Measurements from ENCODE around the gene SPAG7. TPM values are rescaled to one million over a fixed set of nuclear protein-coding genes. Genes with fewer than 3 reads are reported as not detected.

SPAG7 gene
- total RNA-seq, 1 experiment from 2014 or later, result 49.9 TPM

GRCh38 chr17:4955091-4955490, 12.5 kb downstream of the SPAG7 start:
- Histone ChIP-seq H3K9me3 (ENCODE audit: control insufficient read depth in 1 of 2, insufficient read depth in 1 of 2, low read depth in 1 of 2, low read length in 2 of 2) (no peaks in the 10 kb centered on the region), H3K4me3 (replicated peaks in 1 of 2; ENCODE audit: low read depth in 1 of 2, low read length in 2 of 2) (no peak overlapping the region), H4K20me1 (ENCODE audit: insufficient read depth) (no peaks in the 10 kb centered on the region), H3K4me2 (ENCODE audit: low read length) (no peak overlapping the region), H2AFZ (ENCODE audit: low read depth, low read length, poor library complexity, severe bottlenecking) (no peak overlapping the region), H3K27ac (ENCODE audit: low read depth, low read length) (no peak overlapping the region), H3K27me3 (ENCODE audit: insufficient read depth, low read length) (no peaks in the 10 kb centered on the region), H3K4me1 (ENCODE audit: control insufficient read depth in 1 of 2, insufficient read depth in 2 of 2, low read length in 2 of 2) (peaks cover 13 to 30% of the 10 kb centered on the region in 2 experiments), H3K9me2 (ENCODE audit: insufficient read depth) (no peaks in the 10 kb centered on the region), H3K79me2 (ENCODE audit: insufficient read depth, low read length) (peaks cover 9% of the 10 kb centered on the region; the same call in 1 of the 2 replicates), H3K36me3 (ENCODE audit: control insufficient read depth in 1 of 2, insufficient read depth in 2 of 2, low read length in 2 of 2) (no peaks in the 10 kb centered on the region), H3K9ac (ENCODE audit: low read length) (no peak overlapping the region)
- BruUV-seq (replicated peaks), result no TSS peak
- ChIA-PET CTCF (interaction anchor here (1.6 kb wide), 1 partner anchor 45 kb away, joined by 3 read pairs; no protein-coding TSS in a partner anchor), POLR2A (interaction anchor here (4.6 kb wide), 1 partner anchor 12 kb away, joined by 27 read pairs; the partner anchor contains the start of gene SPAG7), RAD21 (ENCODE audit: low non-redundant PET in 1 of 2, low total read pairs in 2 of 2, uncharacterized antibody in 2 of 2, unreplicated experiment in 2 of 2) (interaction anchor here in 1 of 2 experiments (0.7 kb wide), 2 partner anchors 12 to 14 kb away, joined by 3 to 6 read pairs; no protein-coding TSS in a partner anchor)
- no peak for DNase-seq (ENCODE audit: low read depth, low spot score)
- ATAC-seq, result no peak
- intact Hi-C loops (cut with micrococcal nuclease), result no loop called here
- TF ChIP-seq ELF1 (IDR thresholded peaks at IDR 0.05; ENCODE audit: borderline replicate concordance, low read depth) (no peak), CTCF (IDR thresholded peaks at IDR 0.05 in 2 of 3, conservative IDR thresholded peaks at IDR 0.05 in 1 of 3; ENCODE audit: borderline replicate concordance in 1 of 3, insufficient read depth in 1 of 3, low read depth in 2 of 3, low read length in 2 of 3) (no peak), POLR2A (IDR thresholded peaks at IDR 0.05; ENCODE audit: borderline replicate concordance, extremely low read depth, insufficient read depth, insufficient read length) (no peak), SP1 (IDR thresholded peaks at IDR 0.05; ENCODE audit: low read depth) (no peak)

GRCh38 chr17:4953451-4953961, 14.1 kb downstream of the SPAG7 start:
- no peak overlapping the region for H3K4me3 ChIP-seq (replicated peaks in 1 of 2; ENCODE audit: low read depth in 1 of 2, low read length in 2 of 2)
- H3K9ac ChIP-seq (ENCODE audit: low read length), result no peak overlapping the region
- ChIA-PET POLR2A (interaction anchor here (1.4 to 1.5 kb wide), 2 partner anchors 13 to 15 kb away, joined by 3 to 7 read pairs; no protein-coding TSS in a partner anchor), RAD21 (ENCODE audit: low non-redundant PET in 1 of 2, low total read pairs in 2 of 2, uncharacterized antibody in 2 of 2, unreplicated experiment in 2 of 2) (no interaction called here), CTCF (no interaction called here)
- H2AFZ ChIP-seq (ENCODE audit: low read depth, low read length, poor library complexity, severe bottlenecking), result no peak overlapping the region
- no peak overlapping the region for H3K4me2 ChIP-seq (ENCODE audit: low read length)
- H3K36me3 ChIP-seq (ENCODE audit: control insufficient read depth in 1 of 2, insufficient read depth in 2 of 2, low read length in 2 of 2), result no peaks in the 10 kb centered on the region
- no peak overlapping the region for H3K27ac ChIP-seq (ENCODE audit: low read depth, low read length)
- H3K9me2 ChIP-seq (ENCODE audit: insufficient read depth), result no peaks in the 10 kb centered on the region
- H3K27me3 ChIP-seq (ENCODE audit: insufficient read depth, low read length), result no peaks in the 10 kb centered on the region
- no TSS peak for BruUV-seq (replicated peaks)
- peaks cover 13 to 44% of the 10 kb centered on the region in 2 experiments for H3K4me1 ChIP-seq (ENCODE audit: control insufficient read depth in 1 of 2, insufficient read depth in 2 of 2, low read length in 2 of 2)
- intact Hi-C loops (cut with micrococcal nuclease), result no loop called here
- no peaks in the 10 kb centered on the region for H4K20me1 ChIP-seq (ENCODE audit: insufficient read depth)
- DNase-seq (ENCODE audit: low read depth, low spot score) (no peak), ATAC-seq (no peak)
- peaks cover 11% of the 10 kb centered on the region; the same call in 1 of the 2 replicates for H3K79me2 ChIP-seq (ENCODE audit: insufficient read depth, low read length)
- H3K9me3 ChIP-seq (ENCODE audit: control insufficient read depth in 1 of 2, insufficient read depth in 1 of 2, low read depth in 1 of 2, low read length in 2 of 2), result no peaks in the 10 kb centered on the region
- no peak for TF ChIP-seq CBX3 (IDR thresholded peaks at IDR 0.05; ENCODE audit: low read depth)
- TF ChIP-seq ZFX (IDR thresholded peaks at IDR 0.05), result no peak
- no peak for TF ChIP-seq SP1 (IDR thresholded peaks at IDR 0.05; ENCODE audit: low read depth)
- TF ChIP-seq MAX (IDR thresholded peaks at IDR 0.05), result no peak
- TF ChIP-seq RAD21 (IDR thresholded peaks at IDR 0.05; ENCODE audit: low read depth), result no peak
- no peak for TF ChIP-seq ELF1 (IDR thresholded peaks at IDR 0.05; ENCODE audit: borderline replicate concordance, low read depth)
- TF ChIP-seq YY1 (IDR thresholded peaks at IDR 0.05; ENCODE audit: extremely low read depth, insufficient replicate concordance, low read depth, low read length), result no peak
- no peak for TF ChIP-seq CTCF (IDR thresholded peaks at IDR 0.05 in 2 of 3, conservative IDR thresholded peaks at IDR 0.05 in 1 of 3; ENCODE audit: borderline replicate concordance in 1 of 3, insufficient read depth in 1 of 3, low read depth in 2 of 3, low read length in 2 of 3)
- no peak for TF ChIP-seq POLR2AphosphoS5 (IDR thresholded peaks at IDR 0.05; ENCODE audit: low read depth, low read length)
- TF ChIP-seq ATF3 (IDR thresholded peaks at IDR 0.05), result no peak
- TF ChIP-seq JUND (IDR thresholded peaks at IDR 0.05), result no peak
- no peak for TF ChIP-seq CEBPB (IDR thresholded peaks at IDR 0.05; ENCODE audit: low read depth)
- TF ChIP-seq ZNF274 (IDR thresholded peaks at IDR 0.05; ENCODE audit: low read depth, low read length), result no peak

Measured in HCT116 (cell line).